GM19324 (cell line): ENCODE results near the gene EBF4.

ENCODE experiments used
- ATAC-seq: cut with Tn5 transposase; IDR thresholded peaks from one replicate; pipeline ENCODE4 v1.9.1; 2021; ENCODE audit warnings: mild to moderate bottlenecking, moderate library complexity; ENCODE audit not compliant: unreplicated experiment, low FRiP score

Gene EBF4

GRCh38 chr20:2692036-2692885, at the start of gene EBF4:
Gene EBF4, plus strand, starts transcription at chr20:2692780. Its CDS starts 866 bp downstream, at chr20:2693646.
- no peak for ATAC-seq

DNA sequence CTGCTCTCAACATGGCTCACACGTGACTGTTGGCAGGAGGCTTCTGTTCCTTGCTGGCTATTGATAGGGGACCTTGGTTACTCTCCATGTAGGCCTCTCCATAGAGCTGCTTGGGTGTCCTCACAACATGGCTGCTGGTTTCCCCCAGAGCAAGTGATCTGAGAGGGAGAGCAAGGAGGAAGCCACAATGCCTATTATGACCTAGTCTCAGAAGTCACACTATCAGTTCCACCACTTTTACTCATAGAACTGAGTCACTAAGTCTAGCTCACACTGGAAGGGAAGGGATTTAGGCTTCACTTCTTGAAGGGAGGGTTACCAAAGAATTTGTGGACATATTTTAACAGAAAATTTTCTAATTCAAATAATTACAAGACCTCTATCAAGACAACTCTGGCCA, 48.9 kb upstream of the EBF4 start:
- ATAC-seq: no peak

- ATAC-seq: peak; percentile 85
These were observed 40.5 kb upstream of the EBF4 start, which contains the start of gene NOP56 for GRCh38 chr20:2651772-2652723. Gene NOP56, plus strand, starts transcription at chr20:2652632. Its CDS starts 29 bp downstream, at chr20:2652661.

GRCh38 chr20:2652724-2653555, 39.6 kb upstream of the EBF4 start:
- peak; percentile 45 for ATAC-seq

DNA sequence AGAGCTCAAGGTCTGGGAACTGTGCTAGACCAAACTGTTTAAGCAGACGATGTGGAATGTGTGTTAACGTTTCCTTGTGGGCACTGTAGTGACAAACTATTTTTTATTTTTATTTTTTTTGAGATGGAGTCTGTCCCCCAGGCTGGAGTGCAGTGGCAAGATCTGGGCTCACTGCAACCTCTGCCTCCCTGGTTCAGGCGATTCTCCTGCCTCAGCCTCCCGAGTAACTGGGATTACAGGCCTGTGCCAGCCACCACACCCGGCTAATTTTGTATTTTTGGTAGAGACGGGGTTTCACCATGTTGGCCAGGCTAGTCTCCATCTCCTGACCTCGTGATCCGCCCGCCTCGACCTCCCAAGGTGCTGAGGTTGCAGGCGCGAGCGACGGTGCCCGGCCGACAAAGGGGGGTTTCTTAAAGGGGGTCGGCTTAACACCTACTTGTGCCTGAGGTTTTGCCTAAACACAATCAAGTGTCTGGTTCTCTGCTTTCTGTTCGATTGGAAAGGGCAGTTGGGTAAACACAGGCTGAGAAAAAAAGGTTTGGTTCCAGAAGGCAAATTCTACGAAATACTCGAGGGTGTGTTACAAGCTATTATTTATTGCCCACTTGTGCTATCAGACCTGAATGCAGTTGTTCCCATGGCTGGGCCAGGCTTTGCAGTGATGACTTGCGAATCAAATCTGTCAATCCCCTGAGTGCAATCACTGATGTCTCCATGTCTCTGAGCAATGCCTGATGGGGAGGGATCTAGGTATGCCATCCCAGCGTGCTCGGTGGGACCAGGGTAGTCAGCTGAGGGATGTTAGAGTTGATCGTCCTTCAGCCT, 38.8 kb upstream of the EBF4 start:
- no peak for ATAC-seq

GRCh38 chr20:2654384-2654822, 38.2 kb upstream of the EBF4 start:
- no peak for ATAC-seq

- no peak for ATAC-seq
These were observed 37.7 kb upstream of the EBF4 start for GRCh38 chr20:2654831-2655230.

- ATAC-seq: no peak
These were observed 37.1 kb upstream of the EBF4 start for GRCh38 chr20:2655331-2656116.

DNA sequence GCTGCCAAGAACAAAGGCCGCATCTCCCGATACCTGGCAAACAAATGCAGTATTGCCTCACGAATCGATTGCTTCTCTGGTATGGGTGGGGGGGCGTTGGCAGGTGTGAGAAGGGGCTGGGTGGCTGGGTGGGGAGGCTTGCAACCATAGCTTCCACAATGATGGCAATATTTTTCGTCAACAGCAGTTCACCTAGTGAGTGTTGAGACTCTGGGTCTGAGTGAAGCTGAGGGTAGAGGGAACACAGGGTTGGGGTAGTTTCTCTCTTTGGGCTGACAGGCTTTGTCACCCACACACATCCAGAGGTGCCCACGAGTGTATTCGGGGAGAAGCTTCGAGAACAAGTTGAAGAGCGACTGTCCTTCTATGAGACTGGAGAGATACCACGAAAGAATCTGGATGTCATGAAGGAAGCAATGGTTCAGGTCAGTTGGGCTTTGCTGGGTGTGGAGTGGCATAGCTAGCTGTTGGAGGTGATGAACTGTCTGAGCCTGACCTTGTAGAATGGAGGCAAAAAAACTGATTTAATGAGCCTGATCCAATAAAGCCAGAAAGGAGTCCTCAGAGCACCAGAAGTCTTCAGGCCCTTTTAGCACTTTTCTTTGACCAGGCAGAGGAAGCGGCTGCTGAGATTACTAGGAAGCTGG, 36.0 kb upstream of the EBF4 start:
- no peak for ATAC-seq

DNA sequence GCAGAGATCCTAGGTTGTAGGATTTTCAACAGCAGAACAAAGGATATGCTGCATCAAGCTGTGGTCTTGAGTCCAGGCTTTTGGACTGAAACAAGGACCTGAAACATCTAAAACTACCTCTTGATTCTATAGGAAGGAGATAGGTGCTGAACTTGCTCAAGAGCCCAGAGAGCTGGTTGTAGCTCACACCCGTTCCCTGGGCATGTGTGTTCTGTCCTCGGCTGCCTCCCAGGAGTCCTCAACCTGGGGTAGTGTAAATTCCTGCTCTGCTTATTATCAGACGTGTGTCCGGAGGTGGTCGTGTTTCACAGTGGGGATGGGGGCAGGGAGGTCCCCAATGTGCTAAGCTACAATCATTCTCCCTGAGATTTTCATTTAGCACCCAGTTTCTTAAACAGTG, 35.3 kb upstream of the EBF4 start:
- no peak for ATAC-seq

DNA sequence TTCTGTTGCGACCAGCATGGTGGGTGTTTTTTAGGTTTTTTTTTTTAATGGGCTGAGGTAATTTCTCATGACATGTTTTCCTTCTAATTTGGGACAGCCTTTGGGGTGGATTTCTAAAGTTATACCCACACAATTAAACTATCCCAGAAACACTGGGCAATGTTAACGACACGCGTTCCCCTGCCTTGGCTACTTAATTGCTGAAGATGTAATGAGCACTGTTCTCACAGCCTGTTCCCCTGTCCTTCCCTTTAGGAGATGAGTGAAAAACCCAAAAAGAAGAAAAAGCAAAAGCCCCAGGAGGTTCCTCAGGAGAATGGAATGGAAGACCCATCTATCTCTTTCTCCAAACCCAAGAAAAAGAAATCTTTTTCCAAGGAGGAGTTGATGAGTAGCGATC, 34.9 kb upstream of the EBF4 start:
- no peak for ATAC-seq

- no peak for ATAC-seq
These were observed 33.9 kb upstream of the EBF4 start for GRCh38 chr20:2658414-2659354.

DNA sequence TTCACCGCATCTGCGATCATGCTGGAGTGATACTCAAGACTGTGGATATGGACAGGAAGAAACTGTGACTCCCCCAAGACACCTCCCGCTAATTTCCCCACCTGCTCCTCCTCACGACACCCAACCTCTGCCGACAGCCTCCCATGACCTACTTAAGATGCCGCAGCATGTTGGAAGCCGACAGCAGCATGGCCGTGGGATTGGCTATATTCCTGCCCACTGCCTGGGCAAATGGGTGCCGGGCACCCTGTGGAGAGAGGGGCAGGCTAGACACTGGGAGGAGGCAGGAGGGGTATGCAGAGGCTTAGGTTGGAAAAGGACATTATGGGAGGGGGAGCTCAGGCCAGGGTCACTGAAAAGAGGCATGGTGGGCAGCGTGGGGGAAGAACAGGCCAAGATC, 33.0 kb upstream of the EBF4 start:
- no peak for ATAC-seq

GRCh38 chr20:2663364-2663886, 29.2 kb upstream of the EBF4 start:
- no peak for ATAC-seq

DNA sequence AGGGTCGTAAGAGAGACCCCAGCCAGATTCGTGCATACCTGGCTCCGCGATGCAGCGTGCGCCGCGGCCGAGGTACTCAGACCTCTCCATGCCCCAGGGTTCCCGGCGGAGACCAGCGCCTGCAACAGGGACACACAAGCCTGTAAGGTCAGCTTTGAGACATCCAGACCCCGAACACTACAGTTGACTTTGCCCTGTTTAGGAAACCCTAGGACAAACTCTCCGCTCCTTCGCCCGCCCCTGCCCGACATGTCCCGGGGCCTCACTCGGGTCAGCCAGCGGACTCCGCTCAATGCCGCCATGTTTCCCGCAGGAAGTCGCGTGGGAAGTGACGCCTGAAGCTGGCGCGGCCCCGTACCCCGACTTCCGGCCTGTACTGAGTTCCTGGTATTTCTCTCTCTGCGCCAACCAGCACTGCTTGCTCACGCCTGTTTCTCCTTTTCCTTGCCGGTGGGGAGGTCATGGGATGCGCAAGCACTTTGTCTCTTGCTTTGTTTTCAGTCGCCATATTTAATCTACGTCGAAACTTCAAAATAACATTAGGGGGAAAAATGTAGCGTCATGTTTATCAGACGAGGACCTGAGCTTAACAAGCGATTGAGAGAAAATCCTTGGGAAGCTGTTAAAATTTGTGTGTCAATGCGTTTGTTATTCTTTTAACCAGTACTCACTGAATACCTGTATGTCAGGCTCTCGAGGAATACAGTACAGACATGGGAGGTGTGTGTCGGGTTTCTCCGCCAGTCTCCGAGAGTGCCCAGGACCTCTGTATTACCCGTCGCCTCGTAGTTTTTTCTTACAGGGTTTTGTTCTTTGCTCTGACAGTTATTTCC, 28.5 kb upstream of the EBF4 start, which contains the start of gene IDH3B:
Gene IDH3B, minus strand, starts transcription at position 330 of the 833 bp plus-strand sequence. Its CDS starts 28 bp downstream, at position 302.
- peak; percentile 86 for ATAC-seq

- no peak for ATAC-seq
These were observed 20.6 kb upstream of the EBF4 start for GRCh38 chr20:2671977-2672376.
